KMS-11 (cell line): ENCODE measurements around the gene THPO.

Source experiments
- H2AFZ ChIP-seq: fragments of 200-600 bp; sonication (generic); 2 replicates; pipeline ENCODE4 v1.6.1; 2016; ENCODE audit warnings: antibody characterized with exemption, mixed run types, low read depth
- H3K27ac ChIP-seq: fragments of 200-600 bp; sonication (generic); 2 replicates; pipeline ENCODE4 v1.6.1; 2016; ENCODE audit warnings: mild to moderate bottlenecking, mixed run types
- H3K27me3 ChIP-seq: fragments of 200-600 bp; sonication (generic); 2 replicates; pipeline ENCODE4 v1.6.1; 2017; ENCODE audit warnings: mild to moderate bottlenecking, low read depth, mixed run types, moderate library complexity; ENCODE audit not compliant: insufficient read depth
- H3K36me3 ChIP-seq: fragments of 200-600 bp; sonication (generic); 2 replicates; pipeline ENCODE4 v1.6.1; 2017; ENCODE audit warnings: mild to moderate bottlenecking, mixed run types; ENCODE audit not compliant: insufficient read depth
- H3K4me1 ChIP-seq: fragments of 200-600 bp; sonication (generic); 2 replicates; pipeline ENCODE4 v1.6.1; 2016; ENCODE audit warnings: mild to moderate bottlenecking, low read depth, mixed run types; ENCODE audit not compliant: poor library complexity, severe bottlenecking
- H3K4me2 ChIP-seq: fragments of 200-600 bp; sonication (generic); 2 replicates; pipeline ENCODE4 v1.7.0; 2016; ENCODE audit warnings: mild to moderate bottlenecking, mixed run types
- H3K4me3 ChIP-seq: fragments of 200-600 bp; sonication (generic); IDR thresholded peaks from 2 replicates; pipeline ENCODE4 v1.6.1; 2017; ENCODE audit warnings: low read depth, low read length, mixed read lengths; ENCODE audit not compliant: insufficient read depth
- H3K79me2 ChIP-seq: fragments of 200-600 bp; sonication (generic); 2 replicates; pipeline ENCODE4 v1.6.1; 2016; ENCODE audit warnings: low read depth, mixed run types; ENCODE audit not compliant: insufficient read depth
- H3K9ac ChIP-seq: fragments of 200-600 bp; sonication (generic); 2 replicates; pipeline ENCODE4 v1.6.1; 2016; ENCODE audit warnings: mild to moderate bottlenecking, mixed run types
- H4K20me1 ChIP-seq: fragments of 200-600 bp; sonication (generic); 2 replicates; pipeline ENCODE4 v1.6.1; 2016; ENCODE audit warnings: mild to moderate bottlenecking, mixed run types; ENCODE audit not compliant: insufficient read depth
- TF ChIP-seq, protein P1 (sequence below): fragments of 200-600 bp; sonication (generic); conservative IDR thresholded peaks from 2 replicates; pipeline ENCODE4 v1.6.1; 2017; ENCODE audit warnings: low read depth, mild to moderate bottlenecking, antibody characterized with exemption, low read length, moderate library complexity, mixed read lengths

THPO gene

DNA sequence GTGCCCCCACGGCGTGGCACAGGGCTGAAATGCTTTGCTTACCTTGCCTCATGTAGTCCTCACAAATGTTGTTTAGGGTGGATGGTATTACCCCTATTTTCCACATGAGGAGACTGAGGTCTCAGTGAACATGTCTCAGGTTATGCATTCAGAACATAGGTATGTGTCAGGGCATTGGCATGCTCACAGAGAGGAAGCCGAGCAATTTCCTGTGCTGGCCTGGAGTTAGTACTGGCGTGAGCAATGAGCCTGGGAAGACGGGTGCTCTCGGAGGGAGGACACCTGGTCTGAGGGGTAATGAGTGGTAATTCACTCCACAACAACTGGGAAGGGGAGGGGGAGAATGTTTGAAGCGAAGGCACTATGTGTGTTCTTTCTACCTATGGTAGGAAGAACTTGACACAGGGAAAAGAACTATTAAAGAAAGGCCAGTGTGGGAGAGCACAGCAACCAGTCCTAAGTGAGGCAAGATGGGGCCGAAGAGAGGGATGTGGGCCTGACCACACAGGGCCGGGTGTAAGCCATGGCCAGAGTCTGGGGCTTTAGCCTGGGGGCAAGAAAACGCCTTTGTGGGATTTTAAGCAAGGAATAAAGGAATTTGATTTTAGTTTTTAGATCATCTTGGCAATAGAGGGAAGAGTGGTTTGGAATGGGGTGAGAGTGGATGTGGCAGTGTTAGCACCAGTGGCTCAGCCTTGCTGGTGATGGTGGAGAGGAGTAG lies 45.5 kb downstream of the THPO start:
- Histone ChIP-seq H3K4me2 (no peak overlapping the region), H2AFZ (no peak overlapping the region), H3K27me3 (no peaks in the 10 kb centered on the region), H3K4me1 (peaks cover 3% of the 10 kb centered on the region), H3K27ac (peak overlapping the region; percentile 17; the same call in 1 of the 2 replicates), H3K79me2 (peaks cover 12% of the 10 kb centered on the region; the same call in 1 of the 2 replicates), H3K9ac (no peak overlapping the region), H4K20me1 (peaks cover 3% of the 10 kb centered on the region; the same call in 1 of the 2 replicates), H3K36me3 (peaks cover 33% of the 10 kb centered on the region; the same call in 1 of the 2 replicates), H3K4me3 (no peak overlapping the region)
- TF ChIP-seq, protein P1, sequence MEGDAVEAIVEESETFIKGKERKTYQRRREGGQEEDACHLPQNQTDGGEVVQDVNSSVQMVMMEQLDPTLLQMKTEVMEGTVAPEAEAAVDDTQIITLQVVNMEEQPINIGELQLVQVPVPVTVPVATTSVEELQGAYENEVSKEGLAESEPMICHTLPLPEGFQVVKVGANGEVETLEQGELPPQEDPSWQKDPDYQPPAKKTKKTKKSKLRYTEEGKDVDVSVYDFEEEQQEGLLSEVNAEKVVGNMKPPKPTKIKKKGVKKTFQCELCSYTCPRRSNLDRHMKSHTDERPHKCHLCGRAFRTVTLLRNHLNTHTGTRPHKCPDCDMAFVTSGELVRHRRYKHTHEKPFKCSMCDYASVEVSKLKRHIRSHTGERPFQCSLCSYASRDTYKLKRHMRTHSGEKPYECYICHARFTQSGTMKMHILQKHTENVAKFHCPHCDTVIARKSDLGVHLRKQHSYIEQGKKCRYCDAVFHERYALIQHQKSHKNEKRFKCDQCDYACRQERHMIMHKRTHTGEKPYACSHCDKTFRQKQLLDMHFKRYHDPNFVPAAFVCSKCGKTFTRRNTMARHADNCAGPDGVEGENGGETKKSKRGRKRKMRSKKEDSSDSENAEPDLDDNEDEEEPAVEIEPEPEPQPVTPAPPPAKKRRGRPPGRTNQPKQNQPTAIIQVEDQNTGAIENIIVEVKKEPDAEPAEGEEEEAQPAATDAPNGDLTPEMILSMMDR: no peak

DNA sequence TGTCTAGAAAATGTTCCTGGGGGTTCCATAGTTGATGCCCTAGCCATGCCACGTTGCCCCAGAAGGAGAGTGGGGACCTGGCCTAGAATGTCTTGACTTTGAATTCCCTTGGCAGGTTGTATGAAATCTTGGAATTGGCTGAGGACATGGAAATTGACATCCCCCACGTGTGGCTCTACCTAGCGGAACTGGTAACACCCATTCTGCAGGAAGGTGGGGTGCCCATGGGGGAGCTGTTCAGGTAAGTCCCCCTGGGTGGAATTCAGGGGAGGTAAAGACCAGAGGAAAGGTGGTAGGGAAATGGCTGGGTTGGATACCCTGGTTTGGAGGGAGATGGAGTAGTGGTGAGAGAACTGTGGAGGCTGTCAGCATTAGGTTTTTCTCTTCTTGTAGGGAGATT lies 49.5 kb downstream of the THPO start:
- Histone ChIP-seq H3K4me3 (no peak overlapping the region), H3K36me3 (peaks cover 62% of the 10 kb centered on the region; the same call in 1 of the 2 replicates), H3K27me3 (no peaks in the 10 kb centered on the region), H2AFZ (no peak overlapping the region), H3K9ac (no peak overlapping the region), H3K79me2 (peaks cover 42% of the 10 kb centered on the region; the same call in 1 of the 2 replicates), H4K20me1 (peaks cover 9% of the 10 kb centered on the region; the same call in 1 of the 2 replicates), H3K4me1 (no peaks in the 10 kb centered on the region), H3K4me2 (no peak overlapping the region), H3K27ac (no peak overlapping the region; the same call in 1 of the 2 replicates)
- TF ChIP-seq, protein P1: no peak

DNA sequence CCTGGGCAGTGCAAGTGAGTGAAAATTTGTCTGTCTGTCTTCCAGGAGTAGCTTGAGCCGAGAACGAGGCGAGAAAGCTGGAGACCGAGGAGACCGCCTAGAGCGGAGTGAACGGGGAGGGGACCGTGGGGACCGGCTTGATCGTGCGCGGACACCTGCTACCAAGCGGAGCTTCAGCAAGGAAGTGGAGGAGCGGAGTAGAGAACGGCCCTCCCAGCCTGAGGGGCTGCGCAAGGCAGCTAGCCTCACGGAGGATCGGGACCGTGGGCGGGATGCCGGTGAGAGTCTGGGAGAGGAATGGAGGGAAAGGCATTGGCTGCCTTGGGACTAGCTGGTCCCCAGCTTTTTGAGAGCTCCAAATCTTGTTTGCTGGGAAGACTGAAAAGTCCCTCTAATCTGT lies 50.8 kb downstream of the THPO start:
- Histone ChIP-seq H3K79me2 (peaks cover 49% of the 10 kb centered on the region; the same call in 1 of the 2 replicates), H3K9ac (no peak overlapping the region), H4K20me1 (peaks cover 9% of the 10 kb centered on the region; the same call in 1 of the 2 replicates), H3K4me2 (no peak overlapping the region), H2AFZ (no peak overlapping the region), H3K4me3 (no peak overlapping the region), H3K27me3 (no peaks in the 10 kb centered on the region), H3K4me1 (no peaks in the 10 kb centered on the region), H3K27ac (no peak overlapping the region), H3K36me3 (peaks cover 70% of the 10 kb centered on the region; the same call in 1 of the 2 replicates)
- TF ChIP-seq, protein P1: no peak

DNA sequence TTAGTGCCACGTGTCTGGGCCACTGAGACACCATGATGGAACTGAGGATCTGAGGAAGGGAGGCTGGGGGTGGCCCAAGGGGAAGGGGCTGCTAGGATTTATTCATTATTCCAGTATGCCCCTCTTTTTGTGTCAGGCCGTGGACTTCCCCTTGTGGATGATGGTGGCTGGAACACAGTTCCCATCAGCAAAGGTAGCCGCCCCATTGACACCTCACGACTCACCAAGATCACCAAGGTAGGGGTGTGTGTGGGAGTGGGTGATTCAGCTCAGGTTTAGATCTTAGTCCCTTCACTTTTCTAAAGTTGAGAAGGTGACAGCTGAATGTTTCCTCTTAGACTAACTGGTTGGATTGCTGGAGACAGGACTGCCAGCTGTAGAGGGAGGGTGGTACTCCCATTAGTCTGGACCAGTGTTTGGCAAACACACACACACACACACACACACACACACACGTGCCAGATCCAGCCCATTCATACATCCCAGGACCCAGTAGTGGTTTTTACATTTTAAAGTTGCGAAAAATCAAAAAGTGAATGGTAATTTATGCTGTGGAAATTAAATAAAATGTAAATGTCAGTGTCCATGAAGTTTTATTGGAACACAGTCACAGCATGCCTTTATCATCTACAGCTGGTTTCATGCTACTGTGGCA lies 52.2 kb downstream of the THPO start:
- H2AFZ ChIP-seq: no peak overlapping the region
- H3K27ac ChIP-seq: no peak overlapping the region
- peaks cover 10% of the 10 kb centered on the region for H4K20me1 ChIP-seq
- H3K79me2 ChIP-seq: peaks cover 60% of the 10 kb centered on the region
- H3K27me3 ChIP-seq: no peaks in the 10 kb centered on the region; the same call in 1 of the 2 replicates
- TF ChIP-seq, protein P1: no peak
- no peak overlapping the region for H3K4me2 ChIP-seq
- peaks cover under 1% of the 10 kb centered on the region for H3K4me1 ChIP-seq
- no peak overlapping the region for H3K4me3 ChIP-seq
- peaks cover 75% of the 10 kb centered on the region; the same call in 1 of the 2 replicates for H3K36me3 ChIP-seq
- no peak overlapping the region for H3K9ac ChIP-seq
